Neuronal stem cell (in vitro differentiated cells): ENCODE results near the gene ZNRF1.

Source experiments
- DNase-seq: peaks from one replicate; pipeline ENCODE4 v3.0.0-alpha.2; 2013; ENCODE audit warnings: low spot score
- H2AFZ ChIP-seq: one replicate; pipeline ENCODE4 v1.6.1; 2013; ENCODE audit warnings: mild to moderate bottlenecking, low read length, inconsistent platforms
- H2AK5ac ChIP-seq: 2 replicates; pipeline ENCODE4 v1.6.1; 2013; ENCODE audit warnings: low read depth, mild to moderate bottlenecking, inconsistent platforms, low read length, moderate library complexity, mixed read lengths
- H2BK120ac ChIP-seq: 2 replicates; pipeline ENCODE4 v1.6.1; 2013; ENCODE audit warnings: low read depth, mild to moderate bottlenecking, inconsistent platforms, low read length, moderate library complexity, mixed read lengths
- H2BK12ac ChIP-seq: one replicate; pipeline ENCODE4 v1.6.1; 2013; ENCODE audit warnings: low read length, inconsistent platforms
- H2BK15ac ChIP-seq: 2 replicates; pipeline ENCODE4 v1.6.1; 2013; ENCODE audit warnings: mild to moderate bottlenecking, low read length, inconsistent platforms, mixed read lengths
- H2BK5ac ChIP-seq: one replicate; pipeline ENCODE4 v1.6.1; 2013; ENCODE audit warnings: inconsistent platforms, mild to moderate bottlenecking, low read length, moderate library complexity
- H3K14ac ChIP-seq: one replicate; pipeline ENCODE4 v1.6.1; 2013; ENCODE audit warnings: low read length, inconsistent platforms
- H3K18ac ChIP-seq: 2 replicates; pipeline ENCODE4 v1.6.1; 2013; ENCODE audit warnings: low read length, inconsistent platforms
- H3K23ac ChIP-seq: 2 replicates; pipeline ENCODE4 v1.6.1; 2013; ENCODE audit warnings: low read depth, mild to moderate bottlenecking, mixed read lengths, low read length, inconsistent platforms; ENCODE audit not compliant: poor library complexity
- H3K27ac ChIP-seq: replicated peaks from 3 replicates; pipeline ENCODE4 v1.5.1; 2013; ENCODE audit warnings: low read length, inconsistent platforms
- H3K27me3 ChIP-seq, 3 experiments: 2 replicates each; pipeline ENCODE4 v1.6.1; 2013; ENCODE audit warnings: low read length in 3 of 3, mild to moderate bottlenecking in 2 of 3, inconsistent platforms in 1 of 3, low read depth in 1 of 3, mixed read lengths in 1 of 3, moderate library complexity in 1 of 3; ENCODE audit not compliant: control insufficient read depth in 3 of 3, insufficient read depth in 3 of 3
- H3K36me3 ChIP-seq, 2 donors: replicated peaks in 1 of 2; 2 replicates each; pipeline ENCODE4 v1.6.1; 2013; ENCODE audit warnings: low read length in 2 of 2; ENCODE audit not compliant: control insufficient read depth in 2 of 2, insufficient read depth in 2 of 2
- H3K4ac ChIP-seq: 2 replicates; pipeline ENCODE4 v1.6.1; 2013; ENCODE audit warnings: inconsistent platforms, mild to moderate bottlenecking, low read length, moderate library complexity
- H3K4me1 ChIP-seq, 2 donors: 1 replicate in 1 of 2; 2 replicates in 1 of 2; pipeline ENCODE4 v1.6.1; 2013; ENCODE audit warnings: low read length in 2 of 2, low read depth in 1 of 2; ENCODE audit not compliant: control insufficient read depth in 2 of 2, insufficient read depth in 1 of 2
- H3K4me2 ChIP-seq: one replicate; pipeline ENCODE4 v1.6.1; 2013; ENCODE audit warnings: mild to moderate bottlenecking, low read length, inconsistent platforms; ENCODE audit not compliant: insufficient read depth, poor library complexity, severe bottlenecking
- H3K4me3 ChIP-seq, 2 donors: 2 replicates each; pipeline ENCODE4 v1.5.1; 2013; ENCODE audit warnings: low read length in 2 of 2, mild to moderate bottlenecking in 2 of 2, inconsistent platforms in 1 of 2, moderate library complexity in 1 of 2
- H3K79me1 ChIP-seq: one replicate; pipeline ENCODE4 v1.6.1; 2013; ENCODE audit warnings: low read depth, mild to moderate bottlenecking, inconsistent platforms, low read length, moderate library complexity
- H3K9ac ChIP-seq: one replicate; pipeline ENCODE4 v1.6.1; 2013; ENCODE audit warnings: mild to moderate bottlenecking, low read depth, low read length, inconsistent platforms; ENCODE audit not compliant: poor library complexity
- H3K9me3 ChIP-seq, 2 donors: replicated peaks in 1 of 2; 2 replicates each; pipeline versions ENCODE3 to v1.6.1; 2013; ENCODE audit warnings: low read length in 2 of 2, mild to moderate bottlenecking in 2 of 2, inconsistent platforms in 1 of 2, low read depth in 1 of 2, mixed read lengths in 1 of 2, moderate library complexity in 1 of 2; ENCODE audit not compliant: control insufficient read depth in 2 of 2, insufficient read depth in 1 of 2
- H4K8ac ChIP-seq: one replicate; pipeline ENCODE4 v1.6.1; 2013; ENCODE audit warnings: low read depth, mild to moderate bottlenecking, inconsistent platforms, low read length, moderate library complexity
- H4K91ac ChIP-seq: one replicate; pipeline ENCODE4 v1.6.1; 2013; ENCODE audit warnings: low read length, low read depth, mild to moderate bottlenecking, inconsistent platforms; ENCODE audit not compliant: poor library complexity
- WGBS, 2 donors: extraction: QIAGEN DNeasy Blood & Tissue Kit; methylation state at CpG; one replicate each; pipeline ENCODE4 v1.1.7; 2013; ENCODE audit warnings: missing lambda C conversion rate in 2 of 2, mixed read lengths in 1 of 2; ENCODE audit not compliant: insufficient read length in 2 of 2, insufficient replicate concordance in 1 of 2; ENCODE audit errors: extremely low coverage in 2 of 2; 5-methylcytosine and 5-hydroxymethylcytosine counted together

Gene ZNRF1

GRCh38 chr16:75058806-75059205 lies 60.0 kb downstream of the ZNRF1 start:
- no peak overlapping the region for H3K4ac ChIP-seq
- no peak overlapping the region for H3K27ac ChIP-seq
- H3K4me2 ChIP-seq: no peak overlapping the region
- no peaks in the 10 kb centered on the region for H3K9me3 ChIP-seq
- H2BK12ac ChIP-seq: no peak overlapping the region
- no peak overlapping the region for H4K8ac ChIP-seq
- no CpG with 5 or more reads among the region's 4 CpGs for WGBS, 2 donors
- H2BK120ac ChIP-seq: no peak overlapping the region
- peaks cover 0 to 6% of the 10 kb centered on the region in 2 donors for H3K4me1 ChIP-seq
- no peak overlapping the region for H2BK15ac ChIP-seq
- H3K9ac ChIP-seq: no peak overlapping the region
- no peak overlapping the region for H2AFZ ChIP-seq
- no peak overlapping the region for H2AK5ac ChIP-seq
- H3K18ac ChIP-seq: no peak overlapping the region
- H3K36me3 ChIP-seq: peaks cover 0 to 10% of the 10 kb centered on the region in 2 donors
- DNase-seq: no peak
- no peak overlapping the region for H3K14ac ChIP-seq
- peaks cover 3% of the 10 kb centered on the region for H3K79me1 ChIP-seq
- H3K4me3 ChIP-seq: no peak overlapping the region
- no peak overlapping the region for H4K91ac ChIP-seq
- H3K23ac ChIP-seq: no peak overlapping the region
- no peaks in the 10 kb centered on the region for H3K27me3 ChIP-seq
- H2BK5ac ChIP-seq: no peak overlapping the region

DNA sequence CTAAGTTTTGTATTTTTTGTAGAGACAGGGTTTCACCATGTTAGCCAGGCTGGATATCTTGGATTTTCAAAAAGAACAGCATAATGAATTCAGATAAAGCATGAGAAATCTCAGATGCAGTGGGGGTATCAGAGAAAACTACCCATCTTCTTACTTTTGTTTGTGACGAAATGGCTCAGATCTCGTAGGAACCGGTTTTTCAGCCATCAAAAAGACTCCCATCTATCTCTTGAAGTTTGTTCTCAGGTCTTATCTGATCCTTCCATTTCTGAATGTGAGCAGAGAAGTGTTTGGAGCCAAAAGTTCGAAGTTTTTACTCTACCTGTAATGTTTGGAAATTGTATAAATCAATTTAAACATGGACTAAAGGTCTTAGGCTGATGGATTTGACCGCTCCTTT lies 60.6 kb downstream of the ZNRF1 start:
- H3K79me1 ChIP-seq: peaks cover 3% of the 10 kb centered on the region
- no peak overlapping the region for H2BK120ac ChIP-seq
- H3K27ac ChIP-seq: no peak overlapping the region
- no peak overlapping the region for H2AK5ac ChIP-seq
- H3K4ac ChIP-seq: no peak overlapping the region
- no peaks in the 10 kb centered on the region for H3K27me3 ChIP-seq
- DNase-seq: no peak
- H3K36me3 ChIP-seq: peaks cover 0 to 10% of the 10 kb centered on the region in 2 donors
- H3K4me1 ChIP-seq: peaks cover 0 to 6% of the 10 kb centered on the region in 2 donors
- no CpG with 5 or more reads among the region's 5 CpGs for WGBS, 2 donors
- no peak overlapping the region for H2BK15ac ChIP-seq
- no peak overlapping the region for H3K23ac ChIP-seq
- no peak overlapping the region for H2AFZ ChIP-seq
- H3K4me3 ChIP-seq: no peak overlapping the region
- H2BK5ac ChIP-seq: no peak overlapping the region
- H2BK12ac ChIP-seq: no peak overlapping the region
- H3K14ac ChIP-seq: no peak overlapping the region
- H3K9ac ChIP-seq: no peak overlapping the region
- no peak overlapping the region for H4K8ac ChIP-seq
- H4K91ac ChIP-seq: no peak overlapping the region
- H3K4me2 ChIP-seq: no peak overlapping the region
- H3K9me3 ChIP-seq: no peaks in the 10 kb centered on the region
- H3K18ac ChIP-seq: no peak overlapping the region

GRCh38 chr16:75060723-75061122 lies 61.9 kb downstream of the ZNRF1 start:
- Histone ChIP-seq H4K8ac (no peak overlapping the region), H3K36me3 (peaks cover 0 to 5% of the 10 kb centered on the region in 2 donors), H3K27me3 (no peaks in the 10 kb centered on the region), H3K4me1 (peaks cover 0 to 12% of the 10 kb centered on the region in 2 donors), H2BK12ac (no peak overlapping the region), H4K91ac (no peak overlapping the region), H3K18ac (no peak overlapping the region), H2AK5ac (no peak overlapping the region), H2AFZ (no peak overlapping the region), H3K9ac (no peak overlapping the region), H3K23ac (no peak overlapping the region), H3K4me2 (no peak overlapping the region), H3K27ac (no peak overlapping the region), H2BK5ac (no peak overlapping the region), H3K4ac (no peak overlapping the region), H2BK15ac (no peak overlapping the region), H3K9me3 (no peaks in the 10 kb centered on the region), H3K14ac (no peak overlapping the region), H2BK120ac (no peak overlapping the region), H3K4me3 (no peak overlapping the region), H3K79me1 (peaks cover 4% of the 10 kb centered on the region)
- no CpG with 5 or more reads among the region's 8 CpGs for WGBS, 2 donors
- no peak for DNase-seq

DNA sequence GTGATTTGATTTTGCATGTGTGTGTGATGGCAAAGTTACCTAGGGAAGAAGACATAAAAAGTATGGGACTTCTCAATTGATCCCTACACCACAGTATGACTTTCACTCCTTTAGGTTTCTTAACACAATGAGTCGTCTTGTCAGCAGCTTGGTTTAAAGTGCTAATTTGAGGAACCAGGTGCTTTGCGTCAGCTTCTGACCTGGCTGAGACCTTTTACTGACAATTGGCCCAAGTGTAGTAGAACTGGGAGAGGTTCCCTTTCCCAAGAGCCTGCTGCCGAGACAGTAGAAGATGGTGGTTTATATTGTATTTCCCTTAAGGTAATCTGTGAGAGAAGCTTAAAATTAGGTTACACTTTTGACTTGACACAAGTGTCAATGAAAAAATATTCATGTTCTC lies 62.8 kb downstream of the ZNRF1 start:
- Histone ChIP-seq H3K4me1 (peaks cover 0 to 12% of the 10 kb centered on the region in 2 donors), H3K18ac (no peak overlapping the region), H2BK120ac (no peak overlapping the region), H3K14ac (no peak overlapping the region), H2AFZ (no peak overlapping the region), H3K4ac (no peak overlapping the region), H2BK12ac (no peak overlapping the region), H4K8ac (no peak overlapping the region), H3K36me3 (peaks cover 0 to 4% of the 10 kb centered on the region in 2 donors), H2BK5ac (no peak overlapping the region), H4K91ac (no peak overlapping the region), H3K79me1 (peaks cover 4% of the 10 kb centered on the region), H2AK5ac (no peak overlapping the region), H3K4me3 (no peak overlapping the region), H3K9ac (no peak overlapping the region), H3K27ac (no peak overlapping the region), H3K4me2 (no peak overlapping the region), H3K23ac (no peak overlapping the region), H2BK15ac (no peak overlapping the region), H3K27me3 (no peaks in the 10 kb centered on the region), H3K9me3 (no peaks in the 10 kb centered on the region)
- DNase-seq: no peak
- WGBS, 2 donors: no CpG with 5 or more reads among the region's 3 CpGs
